Stimulated activated naive CD8-positive, alpha-beta T cell treated with anti-CD3 and anti-CD28 coated beads, Interleukin-15, Interleukin-2, amounts not matched to agents 100 ng/mL and 50 ng/mL, for 24 hours (primary cell): Measurements from ENCODE around the gene FSTL4.

Experiments
- H3K27ac Mint-ChIP-seq: one replicate; pipeline ENCODE4 v1.8.0; 2021; ENCODE audit warnings: mild to moderate bottlenecking, mixed read lengths
- H3K27me3 Mint-ChIP-seq: one replicate; pipeline ENCODE4 v1.8.0; 2021; ENCODE audit warnings: mixed read lengths
- H3K36me3 Mint-ChIP-seq: one replicate; pipeline ENCODE4 v1.8.0; 2021; ENCODE audit warnings: low read depth, mixed read lengths
- H3K4me1 Mint-ChIP-seq: one replicate; pipeline ENCODE4 v1.8.0; 2021; ENCODE audit warnings: low read depth, mixed read lengths
- H3K4me3 Mint-ChIP-seq: one replicate; pipeline ENCODE4 v1.8.0; 2021; ENCODE audit warnings: mild to moderate bottlenecking, mixed read lengths
- H3K9me3 Mint-ChIP-seq: one replicate; pipeline ENCODE4 v1.8.0; 2021; ENCODE audit warnings: mixed read lengths

Gene FSTL4

DNA sequence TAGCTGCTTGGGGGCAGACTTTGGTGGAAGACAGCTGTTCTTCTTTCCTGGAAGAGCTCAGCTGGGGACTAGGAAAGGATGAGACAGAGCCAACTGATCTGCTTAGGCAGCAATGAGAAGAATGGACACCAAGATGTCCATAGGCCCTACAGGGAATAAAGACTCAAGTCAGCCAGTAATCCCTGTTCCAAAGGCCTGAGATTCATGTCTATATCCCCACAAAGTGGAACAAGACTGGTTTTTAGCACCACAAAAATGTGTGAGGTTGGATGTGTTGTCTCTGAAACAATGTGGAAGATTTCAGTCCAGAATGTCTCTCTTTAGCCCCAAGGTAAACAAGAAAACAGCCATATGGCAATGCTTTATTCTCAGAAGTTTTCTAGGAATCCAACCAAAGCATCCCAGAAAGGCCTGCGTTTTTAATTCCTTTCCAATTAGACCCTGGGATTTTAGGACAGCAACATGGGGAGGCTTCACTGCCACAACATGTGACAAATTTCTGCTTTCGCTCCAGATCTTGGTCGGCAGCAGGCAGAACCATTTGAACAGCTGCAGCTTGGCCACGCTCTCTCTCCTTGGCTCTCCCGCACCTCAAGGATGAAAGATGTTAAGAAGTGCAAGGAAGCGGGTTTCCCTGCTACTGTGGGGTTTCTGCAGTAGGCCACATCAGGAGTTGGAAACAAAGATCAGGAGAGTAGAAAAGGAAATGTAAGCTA is 245.1 kb downstream of the FSTL4 start:
- no peak overlapping the region for H3K4me3 Mint-ChIP-seq
- peaks cover 18% of the 10 kb centered on the region for H3K27me3 Mint-ChIP-seq
- H3K36me3 Mint-ChIP-seq, result no peaks in the 10 kb centered on the region
- H3K9me3 Mint-ChIP-seq, result no peaks in the 10 kb centered on the region
- no peak overlapping the region for H3K27ac Mint-ChIP-seq
- H3K4me1 Mint-ChIP-seq, result no peaks in the 10 kb centered on the region

DNA sequence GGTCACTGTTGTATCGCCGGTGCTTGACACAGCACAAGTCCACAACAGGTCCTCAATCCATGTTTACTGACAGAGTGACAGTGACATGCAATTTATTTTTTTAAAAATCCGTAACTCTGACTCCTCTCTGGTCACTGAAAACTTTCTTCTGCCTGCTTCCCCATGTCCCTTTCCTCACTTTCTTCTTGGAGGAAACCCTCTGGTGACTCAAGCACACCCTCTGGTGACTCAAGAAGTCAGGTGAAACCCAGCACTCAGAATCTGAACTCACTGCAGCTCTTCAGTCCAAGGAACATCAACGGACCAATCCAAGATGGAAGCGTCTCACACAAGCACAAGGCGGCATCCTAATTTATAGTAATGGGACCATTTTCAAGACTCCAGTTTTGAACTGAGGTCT is 245.9 kb downstream of the FSTL4 start:
- Mint-ChIP-seq H3K4me3 (no peak overlapping the region), H3K27me3 (peaks cover 15% of the 10 kb centered on the region), H3K4me1 (no peaks in the 10 kb centered on the region), H3K27ac (no peak overlapping the region), H3K9me3 (no peaks in the 10 kb centered on the region), H3K36me3 (no peaks in the 10 kb centered on the region)

DNA sequence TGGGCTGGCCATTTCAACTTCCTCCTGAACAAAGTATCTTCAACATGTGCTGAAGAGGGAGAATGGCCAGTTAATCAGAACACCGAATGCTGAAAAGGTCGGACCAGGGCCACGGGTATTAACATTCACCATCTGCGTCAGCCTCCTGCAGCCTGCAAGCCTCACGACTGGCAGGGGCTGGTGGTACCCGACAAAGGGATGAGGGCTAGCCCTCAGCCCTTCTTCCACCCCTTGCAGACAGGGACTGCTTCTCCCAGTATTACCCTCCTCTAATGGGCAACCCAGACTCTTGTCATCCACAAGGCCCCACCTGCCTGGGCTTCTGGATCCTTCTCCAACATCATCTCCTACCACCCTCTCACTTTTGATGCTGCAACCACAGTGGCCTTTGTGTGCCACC is 246.6 kb downstream of the FSTL4 start:
- H3K36me3 Mint-ChIP-seq, result no peaks in the 10 kb centered on the region
- H3K27me3 Mint-ChIP-seq, result peaks cover 12% of the 10 kb centered on the region
- no peak overlapping the region for H3K27ac Mint-ChIP-seq
- H3K4me3 Mint-ChIP-seq, result no peak overlapping the region
- no peaks in the 10 kb centered on the region for H3K9me3 Mint-ChIP-seq
- no peaks in the 10 kb centered on the region for H3K4me1 Mint-ChIP-seq

DNA sequence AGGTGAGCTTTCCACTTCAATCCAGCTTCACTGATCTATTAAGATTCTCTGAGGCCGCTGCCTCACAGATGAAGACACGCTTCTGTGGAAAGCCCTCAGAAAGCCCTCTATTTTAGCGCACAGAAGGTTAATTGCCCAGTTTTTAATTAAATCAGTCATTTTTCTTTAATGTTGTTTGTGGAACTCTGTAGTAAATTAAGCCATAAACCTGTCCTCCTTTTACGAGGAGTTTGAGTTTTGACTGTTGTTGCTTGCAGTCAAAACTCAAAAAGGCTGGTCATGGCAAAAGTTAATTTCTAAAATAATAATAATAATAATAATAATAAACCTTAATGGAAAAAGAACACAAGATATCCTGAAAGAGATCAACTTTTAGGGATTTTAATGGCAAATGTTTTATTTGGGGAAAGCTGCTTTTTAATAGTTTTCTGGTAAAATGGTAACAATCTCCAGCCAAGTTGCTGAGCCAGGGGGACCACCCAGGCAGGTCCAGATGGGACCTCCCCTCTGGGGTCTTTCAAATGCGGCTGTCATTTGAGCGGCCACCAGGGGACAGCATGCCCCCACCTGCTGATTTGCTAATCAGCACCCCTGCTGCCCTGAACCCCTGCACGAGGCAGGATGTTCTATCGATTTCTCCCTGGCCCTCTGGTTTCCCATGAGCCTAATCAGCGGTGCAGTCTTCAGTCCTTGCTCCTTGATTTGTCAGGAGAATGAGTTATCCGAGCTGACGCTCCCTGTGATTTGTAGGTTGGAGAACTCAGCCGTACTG is 247.2 kb downstream of the FSTL4 start:
- Mint-ChIP-seq H3K4me3 (no peak overlapping the region), H3K27me3 (peaks cover 12% of the 10 kb centered on the region), H3K4me1 (no peaks in the 10 kb centered on the region), H3K9me3 (no peaks in the 10 kb centered on the region), H3K27ac (no peak overlapping the region), H3K36me3 (no peaks in the 10 kb centered on the region)

DNA sequence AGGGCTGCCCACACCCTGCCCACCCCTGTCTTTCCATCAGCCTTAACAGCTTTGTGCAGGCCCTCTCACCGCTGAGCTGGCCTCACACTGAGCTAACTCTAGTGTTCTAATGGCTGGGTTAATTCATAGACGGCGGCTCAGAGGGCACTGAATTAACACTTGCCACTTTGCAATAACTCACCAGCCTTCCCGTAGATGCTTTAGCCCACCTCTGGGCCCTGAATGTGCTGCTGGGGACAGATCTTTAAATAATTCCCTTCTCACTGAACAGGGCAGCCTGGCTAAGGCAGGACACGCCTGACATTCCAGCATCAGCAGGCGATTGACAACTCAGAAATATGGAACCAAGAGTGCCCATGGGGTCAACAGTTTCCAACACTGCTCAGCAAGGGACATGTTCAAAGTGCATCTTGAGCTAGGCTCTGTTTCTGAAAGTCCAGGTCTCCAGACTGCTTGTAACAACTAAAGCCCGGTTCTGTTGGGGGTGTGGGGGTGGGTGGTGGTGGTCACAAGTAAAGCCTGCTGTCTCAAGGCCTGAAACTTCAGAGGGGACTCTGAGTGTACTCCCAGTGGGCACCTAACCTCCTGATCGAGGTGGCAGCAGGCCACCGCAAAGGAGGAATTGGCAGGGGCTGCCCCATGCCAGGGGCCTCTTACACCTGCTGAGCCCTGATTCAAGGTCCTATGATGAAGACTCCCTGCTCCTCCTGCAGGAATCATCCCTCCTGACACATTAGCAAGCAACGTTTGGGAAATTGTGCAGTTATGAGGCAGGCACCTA is 248.3 kb downstream of the FSTL4 start:
- Mint-ChIP-seq H3K4me1 (no peaks in the 10 kb centered on the region), H3K4me3 (no peak overlapping the region), H3K27ac (no peak overlapping the region), H3K27me3 (peaks cover 12% of the 10 kb centered on the region), H3K9me3 (no peaks in the 10 kb centered on the region), H3K36me3 (no peaks in the 10 kb centered on the region)

DNA sequence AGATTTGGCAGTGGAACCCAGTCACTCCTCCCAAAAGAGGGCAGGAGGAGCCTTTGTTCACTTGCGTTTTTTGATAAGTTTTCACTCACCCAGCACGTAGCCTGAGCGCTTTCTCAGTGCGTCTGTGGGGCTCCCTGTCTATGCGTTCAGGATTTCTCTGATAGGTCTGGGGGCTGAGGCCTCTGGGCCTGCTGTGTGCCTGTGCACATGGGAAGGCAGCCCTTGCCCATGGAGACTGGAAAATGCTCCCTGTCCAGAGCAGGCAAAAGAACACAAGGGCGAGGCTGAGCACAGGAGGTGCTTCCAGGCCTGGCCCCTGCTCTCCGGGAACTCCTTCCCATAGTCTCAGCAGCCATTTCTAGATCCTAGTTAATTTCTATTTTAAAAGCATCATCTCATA is 249.9 kb downstream of the FSTL4 start:
- no peaks in the 10 kb centered on the region for H3K4me1 Mint-ChIP-seq
- no peak overlapping the region for H3K27ac Mint-ChIP-seq
- no peaks in the 10 kb centered on the region for H3K36me3 Mint-ChIP-seq
- H3K27me3 Mint-ChIP-seq, result peaks cover 12% of the 10 kb centered on the region
- no peaks in the 10 kb centered on the region for H3K9me3 Mint-ChIP-seq
- H3K4me3 Mint-ChIP-seq, result no peak overlapping the region

DNA sequence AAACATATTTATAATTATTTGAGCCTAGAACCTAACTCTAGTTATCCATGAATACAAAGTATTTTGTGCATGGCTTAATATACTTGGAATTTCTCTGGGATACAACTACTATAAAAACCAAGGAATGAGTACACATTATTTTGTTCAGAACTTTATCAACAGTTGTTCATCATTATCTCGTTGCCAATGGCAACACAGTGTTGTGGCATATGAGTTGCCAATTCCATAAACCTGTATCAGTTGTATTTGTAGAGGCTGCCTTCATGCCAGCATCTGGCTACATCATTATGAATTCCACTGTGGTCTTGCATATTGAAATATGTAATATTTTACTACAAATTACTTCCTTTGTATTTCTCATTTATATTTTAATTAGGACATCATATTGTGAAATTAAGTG is 250.4 kb downstream of the FSTL4 start:
- no peaks in the 10 kb centered on the region for H3K9me3 Mint-ChIP-seq
- no peak overlapping the region for H3K27ac Mint-ChIP-seq
- H3K36me3 Mint-ChIP-seq, result no peaks in the 10 kb centered on the region
- H3K4me1 Mint-ChIP-seq, result no peaks in the 10 kb centered on the region
- no peak overlapping the region for H3K4me3 Mint-ChIP-seq
- H3K27me3 Mint-ChIP-seq, result peaks cover 12% of the 10 kb centered on the region

DNA sequence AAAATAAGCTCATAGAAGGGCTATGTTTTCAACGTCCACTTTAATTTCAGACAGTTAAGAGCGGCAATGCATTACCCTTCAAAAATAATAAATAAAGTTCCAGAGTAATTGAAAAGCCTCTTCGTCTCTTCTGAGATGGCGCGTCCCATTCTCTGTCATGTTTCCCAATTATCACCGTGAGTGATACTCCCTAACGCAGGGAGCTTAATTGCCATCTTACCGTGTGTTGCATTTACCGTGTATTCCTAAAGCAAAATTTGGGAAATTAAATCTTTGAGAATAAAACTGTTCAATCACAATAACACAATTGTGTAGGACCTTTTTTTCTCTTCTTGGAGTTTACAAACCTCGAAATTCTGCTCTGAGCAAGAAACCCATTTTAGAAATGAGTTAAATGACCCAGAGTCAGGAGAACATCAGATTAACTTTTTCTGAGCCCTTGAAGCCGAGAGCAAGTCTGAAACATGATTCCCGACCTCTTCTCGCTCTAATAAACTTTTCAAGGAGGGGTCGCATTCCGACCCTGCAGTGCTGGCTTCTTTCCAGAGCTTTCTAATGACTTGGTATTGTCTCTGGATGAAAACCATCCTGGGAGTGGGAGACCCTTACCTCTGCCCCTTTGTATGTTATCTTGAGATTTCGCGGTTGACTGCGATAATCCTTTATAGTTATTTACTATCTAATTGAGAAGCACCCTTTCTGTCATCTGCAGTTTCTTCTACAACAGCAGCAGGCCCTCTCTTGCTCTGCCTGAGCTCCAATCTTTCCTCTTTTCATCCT is 251.5 kb downstream of the FSTL4 start:
- Mint-ChIP-seq H3K27me3 (peaks cover 7% of the 10 kb centered on the region), H3K4me1 (no peaks in the 10 kb centered on the region), H3K4me3 (no peak overlapping the region), H3K36me3 (no peaks in the 10 kb centered on the region), H3K27ac (no peak overlapping the region), H3K9me3 (no peaks in the 10 kb centered on the region)

DNA sequence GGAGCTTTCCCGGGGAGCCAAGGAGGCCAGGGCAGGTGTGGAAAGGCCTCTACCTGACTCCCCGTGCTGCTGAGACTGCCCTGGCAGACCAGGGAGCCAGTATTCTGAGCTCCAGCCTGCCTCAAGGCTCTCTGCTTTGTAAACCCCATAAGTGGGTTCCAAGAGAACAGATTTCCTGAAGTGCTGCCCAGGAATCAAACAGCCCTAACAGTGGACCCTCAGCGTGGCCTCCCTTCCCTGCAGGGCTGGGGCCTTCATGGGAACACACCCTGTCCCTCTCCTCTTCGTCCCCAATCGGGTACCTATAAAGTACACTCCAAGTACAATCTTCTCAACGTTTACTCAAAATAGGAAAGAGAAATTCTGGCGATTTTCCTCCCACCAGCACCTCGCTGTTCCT is 252.5 kb downstream of the FSTL4 start:
- no peaks in the 10 kb centered on the region for H3K9me3 Mint-ChIP-seq
- no peak overlapping the region for H3K4me3 Mint-ChIP-seq
- H3K36me3 Mint-ChIP-seq, result no peaks in the 10 kb centered on the region
- no peaks in the 10 kb centered on the region for H3K4me1 Mint-ChIP-seq
- H3K27ac Mint-ChIP-seq, result no peak overlapping the region
- peaks cover 7% of the 10 kb centered on the region for H3K27me3 Mint-ChIP-seq

DNA sequence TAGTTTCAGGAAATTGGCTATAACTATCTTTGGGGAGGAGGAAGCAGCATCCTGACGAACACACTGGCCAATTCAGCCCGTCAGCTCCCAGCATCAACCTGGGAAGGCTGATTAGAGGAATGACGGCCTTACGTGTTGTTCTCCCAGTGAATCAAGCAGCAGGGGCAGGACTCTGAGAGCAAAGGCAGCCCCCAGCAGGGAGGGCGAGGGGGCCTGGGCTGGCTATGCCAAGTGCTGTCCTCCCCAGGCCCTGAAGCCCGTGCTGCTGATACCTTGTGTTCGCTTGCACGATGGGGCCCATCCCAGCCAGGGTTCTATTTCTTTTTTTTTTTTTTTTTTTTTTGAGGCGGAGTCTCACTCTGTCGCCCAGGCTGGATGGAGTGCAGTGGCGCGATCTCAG is 254.1 kb downstream of the FSTL4 start:
- H3K4me3 Mint-ChIP-seq, result no peak overlapping the region
- H3K27ac Mint-ChIP-seq, result no peak overlapping the region
- H3K36me3 Mint-ChIP-seq, result no peaks in the 10 kb centered on the region
- peaks cover under 1% of the 10 kb centered on the region for H3K27me3 Mint-ChIP-seq
- H3K4me1 Mint-ChIP-seq, result no peaks in the 10 kb centered on the region
- H3K9me3 Mint-ChIP-seq, result no peaks in the 10 kb centered on the region

DNA sequence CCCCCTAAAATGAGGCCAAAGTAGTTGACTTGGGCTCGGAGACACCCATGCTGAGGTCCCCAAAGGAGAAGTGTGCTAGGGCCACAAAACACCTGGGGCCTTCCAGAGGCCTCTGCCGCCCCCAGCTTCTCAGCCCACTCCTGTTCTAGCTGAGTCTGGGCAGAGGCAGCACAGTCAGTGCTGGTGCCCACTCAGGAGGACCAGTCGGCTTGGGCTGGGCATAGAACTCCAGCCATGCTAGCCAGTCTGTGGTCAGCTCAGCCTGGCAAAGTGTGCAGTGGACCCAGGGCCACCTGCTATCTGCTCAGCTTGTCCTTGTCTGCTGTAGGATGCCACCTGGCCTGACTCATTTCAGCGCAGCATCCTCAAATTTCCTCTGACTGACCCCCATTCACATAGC is 254.6 kb downstream of the FSTL4 start:
- H3K27me3 Mint-ChIP-seq, result no peaks in the 10 kb centered on the region
- H3K4me1 Mint-ChIP-seq, result no peaks in the 10 kb centered on the region
- no peak overlapping the region for H3K4me3 Mint-ChIP-seq
- H3K9me3 Mint-ChIP-seq, result no peaks in the 10 kb centered on the region
- no peaks in the 10 kb centered on the region for H3K36me3 Mint-ChIP-seq
- H3K27ac Mint-ChIP-seq, result no peak overlapping the region

DNA sequence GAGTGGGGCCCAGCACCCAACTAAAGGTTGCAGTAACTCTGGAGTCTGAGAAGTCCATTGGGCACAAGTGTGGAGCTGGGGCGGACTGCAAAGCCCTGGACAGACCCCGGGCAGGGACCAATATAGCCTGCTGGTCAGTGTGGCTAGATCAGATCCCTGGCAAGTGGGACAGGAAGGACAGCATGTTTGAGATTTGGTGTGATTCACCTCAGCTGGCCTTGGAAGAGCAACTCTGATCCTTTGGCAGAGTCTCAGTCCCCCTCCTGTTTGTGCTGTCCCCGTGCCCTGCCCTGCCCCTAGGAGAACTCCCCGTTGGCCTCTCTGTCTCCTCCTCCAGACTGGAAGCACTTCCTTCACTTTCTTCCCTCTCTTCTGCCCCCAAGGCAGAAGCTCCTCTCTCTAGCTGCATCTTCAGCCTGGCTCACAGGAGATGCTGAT is 255.3 kb downstream of the FSTL4 start:
- H3K4me1 Mint-ChIP-seq, result no peaks in the 10 kb centered on the region
- no peaks in the 10 kb centered on the region for H3K27me3 Mint-ChIP-seq
- H3K9me3 Mint-ChIP-seq, result no peaks in the 10 kb centered on the region
- no peak overlapping the region for H3K4me3 Mint-ChIP-seq
- H3K36me3 Mint-ChIP-seq, result no peaks in the 10 kb centered on the region
- H3K27ac Mint-ChIP-seq, result no peak overlapping the region

DNA sequence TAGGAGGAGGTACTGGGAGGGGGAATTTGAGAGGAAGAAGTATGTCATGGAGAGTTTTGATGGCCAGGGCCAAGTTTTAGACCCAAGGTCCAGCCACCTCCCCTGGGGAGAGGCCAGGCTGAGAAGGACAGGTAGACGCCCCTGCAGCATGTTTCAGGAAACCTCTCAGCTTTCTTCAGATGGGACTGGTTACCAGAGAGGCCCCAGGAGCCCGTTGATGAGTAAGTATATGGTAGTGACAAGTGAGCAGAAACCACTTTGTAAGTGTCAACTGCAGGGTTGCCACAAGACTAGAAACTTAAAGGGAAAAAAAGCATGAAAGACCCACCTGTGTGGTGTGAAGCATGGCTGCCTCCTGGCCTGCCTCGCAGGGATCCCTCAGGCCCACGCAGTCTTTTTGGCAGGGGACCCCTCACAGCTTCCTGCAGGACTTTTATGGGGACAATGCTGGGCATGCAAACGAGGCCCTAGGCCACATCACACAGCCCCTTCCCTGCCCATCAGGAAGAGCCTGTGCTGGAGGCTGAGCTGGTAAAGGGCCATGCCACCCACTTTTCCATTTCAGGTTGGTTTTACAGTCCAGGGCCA is 255.9 kb downstream of the FSTL4 start:
- Mint-ChIP-seq H3K27me3 (no peaks in the 10 kb centered on the region), H3K9me3 (no peaks in the 10 kb centered on the region), H3K27ac (no peak overlapping the region), H3K36me3 (no peaks in the 10 kb centered on the region), H3K4me1 (no peaks in the 10 kb centered on the region), H3K4me3 (no peak overlapping the region)
